AG04450 (cell line): ENCODE measurements around the gene KRTAP10-4. TPM values are rescaled to one million over a fixed set of nuclear protein-coding genes. Genes with fewer than 3 reads are reported as not detected.

ENCODE experiments used
- CTCF ChIA-PET: fragments of 300-600, 350-600 bp; formaldehyde crosslinking; extraction: SDS; loops from one replicate; lab custom pipeline; 2022; ENCODE audit warnings: antibody characterized with exemption, inconsistent platforms; lab: Charles Lee
- POLR2A ChIA-PET: fragments of 350-600 bp; formaldehyde crosslinking; extraction: SDS; loops from one replicate; lab custom pipeline; 2021; ENCODE audit warnings: antibody characterized with exemption, inconsistent platforms; lab: Yijun Ruan, JAX
- DNase-seq: peaks from one replicate; pipeline ENCODE4 v3.0.0-alpha.2; 2011; ENCODE audit warnings: low read depth, low spot score
- H3K27ac ChIP-seq: one replicate; pipeline ENCODE4 v1.5.1; 2012; ENCODE audit warnings: low read depth, low read length, control low read depth
- H3K27me3 ChIP-seq: one replicate; pipeline ENCODE4 v1.6.0; 2012; ENCODE audit warnings: low read length; ENCODE audit not compliant: control insufficient read depth, insufficient read depth
- H3K4me3 ChIP-seq: 2 replicates; pipeline ENCODE4 v1.5.1; 2011; ENCODE audit warnings: mild to moderate bottlenecking, low read depth, low read length, control low read depth
- H3K9me3 ChIP-seq: 2 replicates; pipeline ENCODE4 v1.5.1; 2012; ENCODE audit warnings: low read length; ENCODE audit not compliant: control insufficient read depth, insufficient read depth
- polyA plus RNA-seq: library from polyadenylated mRNA; depleted of rRNA; stranded (reverse); fragments of >200 nt; gene quantifications from 2 replicates; pipeline ENCODE4 v1.2.3, GENCODE V29; 2011
- TF ChIP-seq, protein P1 (sequence below): IDR thresholded peaks from 2 replicates; pipeline ENCODE4 v1.5.1; 2011; ENCODE audit warnings: low read depth, low read length, control low read depth, inconsistent platforms

KRTAP10-4 gene
- polyA plus RNA-seq, 1 experiment: not detected

DNA sequence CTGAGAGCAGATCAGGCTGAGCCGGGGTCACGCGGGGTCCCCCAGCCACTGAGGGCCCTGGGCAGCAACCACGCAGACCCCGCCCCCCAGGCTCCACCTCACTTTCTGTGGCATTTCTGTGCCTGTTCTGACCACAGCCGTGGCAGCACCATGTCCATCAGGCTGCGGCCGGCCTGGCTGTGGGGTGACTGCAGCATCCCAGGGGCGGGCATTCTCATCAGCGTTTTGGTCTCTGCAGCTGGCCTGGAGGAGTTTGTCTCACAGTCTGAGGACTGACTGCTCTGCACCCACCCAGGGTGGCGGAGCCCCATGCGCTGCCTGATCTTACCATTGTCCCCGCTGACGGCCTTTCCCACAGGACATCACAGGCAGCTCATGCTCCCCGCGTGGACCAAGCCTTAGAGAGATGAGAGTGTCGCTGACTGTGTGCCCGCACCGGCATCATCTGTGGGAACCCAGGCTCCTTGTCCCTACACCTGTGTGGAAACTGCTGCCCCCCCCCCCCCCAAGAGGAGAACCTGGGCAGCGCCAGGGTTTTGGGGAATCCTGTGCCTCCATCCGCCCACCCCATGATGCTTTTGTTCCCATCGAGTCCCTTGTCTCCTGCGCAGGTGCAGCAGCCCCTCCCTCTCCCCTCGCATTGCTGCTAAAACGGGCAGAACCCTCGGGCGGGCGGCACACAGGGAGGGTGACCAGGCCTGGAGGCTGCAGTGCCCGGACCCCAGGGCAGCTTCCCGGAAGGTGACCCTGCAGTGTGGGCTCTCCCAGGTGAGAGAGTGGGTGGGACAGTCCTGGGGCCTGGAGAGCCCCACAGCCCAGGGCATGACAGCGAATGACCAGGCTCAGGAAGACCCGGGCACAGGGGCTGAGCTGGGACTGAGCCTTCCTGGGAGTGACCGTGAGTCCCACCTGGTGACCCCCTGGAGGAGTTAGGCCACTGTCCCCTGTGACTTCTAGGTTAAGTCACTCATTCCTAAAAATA, 35.3 kb upstream of the KRTAP10-4 start:
- H3K27me3 ChIP-seq: no peaks in the 10 kb centered on the region
- no peak overlapping the region for H3K27ac ChIP-seq
- H3K9me3 ChIP-seq: peaks cover 38% of the 10 kb centered on the region
- no peak overlapping the region for H3K4me3 ChIP-seq
- TF ChIP-seq, protein P1, sequence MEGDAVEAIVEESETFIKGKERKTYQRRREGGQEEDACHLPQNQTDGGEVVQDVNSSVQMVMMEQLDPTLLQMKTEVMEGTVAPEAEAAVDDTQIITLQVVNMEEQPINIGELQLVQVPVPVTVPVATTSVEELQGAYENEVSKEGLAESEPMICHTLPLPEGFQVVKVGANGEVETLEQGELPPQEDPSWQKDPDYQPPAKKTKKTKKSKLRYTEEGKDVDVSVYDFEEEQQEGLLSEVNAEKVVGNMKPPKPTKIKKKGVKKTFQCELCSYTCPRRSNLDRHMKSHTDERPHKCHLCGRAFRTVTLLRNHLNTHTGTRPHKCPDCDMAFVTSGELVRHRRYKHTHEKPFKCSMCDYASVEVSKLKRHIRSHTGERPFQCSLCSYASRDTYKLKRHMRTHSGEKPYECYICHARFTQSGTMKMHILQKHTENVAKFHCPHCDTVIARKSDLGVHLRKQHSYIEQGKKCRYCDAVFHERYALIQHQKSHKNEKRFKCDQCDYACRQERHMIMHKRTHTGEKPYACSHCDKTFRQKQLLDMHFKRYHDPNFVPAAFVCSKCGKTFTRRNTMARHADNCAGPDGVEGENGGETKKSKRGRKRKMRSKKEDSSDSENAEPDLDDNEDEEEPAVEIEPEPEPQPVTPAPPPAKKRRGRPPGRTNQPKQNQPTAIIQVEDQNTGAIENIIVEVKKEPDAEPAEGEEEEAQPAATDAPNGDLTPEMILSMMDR: no peak
- ChIA-PET CTCF (no interaction called here), POLR2A (no interaction called here)
- DNase-seq: no peak

DNA sequence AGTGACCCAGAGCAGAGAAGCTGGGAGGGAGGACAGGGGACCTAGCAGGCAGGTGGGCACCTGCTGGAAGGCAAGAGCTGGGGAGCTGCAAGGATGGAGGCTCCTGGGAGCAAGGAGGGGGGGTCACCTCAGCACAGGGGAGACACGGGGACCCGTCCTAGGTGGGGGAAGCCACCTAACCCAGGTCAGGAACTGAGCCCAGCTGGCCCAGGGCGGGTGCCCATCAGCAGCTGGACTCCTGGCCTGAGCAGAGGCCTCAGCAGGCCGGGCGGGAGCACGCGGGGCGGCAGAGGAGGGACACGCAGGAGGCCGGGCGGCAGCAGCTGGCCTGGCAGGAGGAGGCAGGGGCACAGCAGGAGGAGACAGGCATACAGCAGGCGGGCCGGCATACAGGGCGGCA, 34.5 kb upstream of the KRTAP10-4 start:
- Histone ChIP-seq H3K27ac (no peak overlapping the region), H3K27me3 (no peaks in the 10 kb centered on the region), H3K4me3 (no peak overlapping the region), H3K9me3 (peaks cover 30% of the 10 kb centered on the region)
- ChIA-PET CTCF (no interaction called here), POLR2A (no interaction called here)
- TF ChIP-seq, protein P1: no peak
- no peak for DNase-seq

DNA sequence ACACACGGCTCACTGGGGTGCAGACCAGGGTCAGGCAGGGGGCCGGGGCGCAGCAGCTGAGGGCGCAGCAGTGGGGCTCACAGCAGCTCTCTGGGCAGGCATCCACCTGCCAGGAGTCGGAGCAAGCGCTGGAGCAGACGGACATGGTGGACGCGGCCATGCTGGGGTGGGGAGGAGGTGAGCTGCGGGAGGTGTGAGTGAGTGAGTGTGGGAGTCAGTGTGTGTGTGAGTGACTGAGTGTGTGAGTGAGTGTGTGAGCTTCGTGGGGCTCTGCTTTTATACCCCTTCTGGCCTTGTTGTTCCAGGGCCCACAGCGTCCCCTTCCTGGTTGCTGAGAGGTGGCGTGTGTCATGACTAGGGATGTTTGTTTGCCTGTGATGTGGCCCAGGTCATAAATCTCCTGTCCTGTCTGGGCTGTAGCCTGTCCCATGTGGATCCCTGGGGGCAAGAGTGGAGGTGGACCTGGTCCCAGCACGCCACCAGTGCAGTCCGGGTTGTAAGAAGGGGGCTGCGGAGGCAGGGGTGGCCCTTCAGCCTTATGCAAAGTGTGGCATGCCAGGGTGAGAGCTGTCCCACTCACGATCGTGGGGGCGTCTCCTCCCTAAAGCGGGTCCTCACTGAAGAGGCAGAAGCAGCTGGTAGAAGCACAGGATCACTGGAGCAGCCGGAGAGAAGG, 33.4 kb upstream of the KRTAP10-4 start, which contains the start of gene KRTAP10-1:
Gene KRTAP10-1, minus strand, starts transcription at position 205 of the 676 bp plus-strand sequence. Its CDS starts 45 bp downstream, at position 160.
- Histone ChIP-seq H3K27me3 (no peaks in the 10 kb centered on the region), H3K4me3 (no peak within 1 kb of the TSS), H3K9me3 (peaks cover 27% of the 10 kb centered on the region), H3K27ac (no peak within 1 kb of the TSS)
- ChIA-PET CTCF (interaction anchor here (1.1 to 1.2 kb wide), 2 partner anchors 22 to 52 kb away, joined by 3 read pairs; no protein-coding TSS in a partner anchor), POLR2A (no interaction called here)
- TF ChIP-seq, protein P1: no peak
- DNase-seq: no peak

DNA sequence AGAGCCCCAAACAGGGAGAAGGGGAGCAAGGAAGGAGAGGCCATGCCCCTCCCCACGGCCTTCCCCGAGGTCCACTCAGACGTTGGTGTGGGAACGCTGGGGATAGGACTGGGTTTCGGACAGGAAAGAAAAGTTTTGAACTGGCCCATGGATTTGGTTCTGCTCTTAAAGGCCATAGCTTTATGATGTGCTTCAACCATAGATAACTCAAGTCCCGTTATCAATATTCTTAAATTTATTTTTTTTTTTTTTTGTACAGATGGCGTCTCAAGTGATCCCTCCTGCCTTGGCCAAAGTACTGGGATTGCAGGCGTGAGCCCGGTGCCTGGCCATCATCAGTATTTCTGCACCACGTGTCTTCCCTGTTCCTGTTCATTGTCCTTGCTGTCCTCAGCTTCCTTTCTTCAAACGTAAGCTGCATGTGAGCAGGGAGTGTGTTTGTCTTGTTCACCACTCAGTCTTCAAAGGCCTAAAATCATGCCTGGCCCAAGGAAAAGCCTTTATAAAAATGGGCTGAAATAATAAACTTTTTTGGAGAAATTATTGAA, 32.7 kb upstream of the KRTAP10-4 start:
- Histone ChIP-seq H3K27ac (no peak overlapping the region), H3K4me3 (no peak overlapping the region), H3K27me3 (no peaks in the 10 kb centered on the region), H3K9me3 (peaks cover 27% of the 10 kb centered on the region)
- TF ChIP-seq, protein P1: no peak
- ChIA-PET POLR2A (no interaction called here), CTCF (interaction anchor here (1.1 to 1.2 kb wide), 2 partner anchors 23 to 53 kb away, joined by 3 read pairs; no protein-coding TSS in a partner anchor)
- DNase-seq: no peak
